ENCODE measurements around the gene TRAF3IP3. TPM values are rescaled to one million over a fixed set of nuclear protein-coding genes. Genes with fewer than 3 reads are reported as not detected.
A peak's percentile ranks its signal among the peaks of the same experiment; 100 is the strongest.

TRAF3IP3 gene
- total and polyA plus RNA-seq, 2 of the 13 experiments (the other 11 are each of a cell fraction or from before 2014, with no cell fraction given), result not detected

GRCh38 chr1:209747580-209748262 is 8.1 kb upstream of the TRAF3IP3 start (continued):
- TF ChIP-seq HNRNPLL (IDR thresholded peaks at IDR 0.05; ENCODE audit: low read depth, low read length, poor library complexity, severe bottlenecking) (peak; percentile 93), SOX6 (IDR thresholded peaks at IDR 0.05) (no peak), SOX6 (CRISPR knock-in tag; IDR thresholded peaks at IDR 0.05) (peak; percentile 58), ZNF761 (CRISPR knock-in tag; conservative IDR thresholded peaks at IDR 0.05) (0 out of 2 replicates have a peak, but pooled peaks have one; percentile 25), GMEB1 (CRISPR knock-in tag; IDR thresholded peaks at IDR 0.05; ENCODE audit: borderline replicate concordance) (peak; percentile 64; the same call in 1 of the 2 replicates), CREM (IDR thresholded peaks at IDR 0.05) (0 out of 2 replicates have a peak, but pooled peaks have one; percentile 13), CREM (CRISPR knock-in tag; IDR thresholded peaks at IDR 0.05) (no peak), GABPA (IDR thresholded peaks at IDR 0.05; ENCODE audit: low read depth, low read length) (no peak), GABPA (CRISPR knock-in tag; IDR thresholded peaks at IDR 0.05; ENCODE audit: low read depth) (peak; percentile 62; the same call in 1 of the 2 replicates), ZSCAN5A (CRISPR knock-in tag; IDR thresholded peaks at IDR 0.05; ENCODE audit: borderline replicate concordance) (0 out of 2 replicates have a peak, but pooled peaks have one; percentile 51), HINFP (CRISPR knock-in tag; IDR thresholded peaks at IDR 0.05; ENCODE audit: low read depth) (peak; percentile 89; the same call in 1 of the 2 replicates), ZNF614 (CRISPR knock-in tag; IDR thresholded peaks at IDR 0.05; ENCODE audit: borderline replicate concordance) (no peak), NR2F6 (IDR thresholded peaks at IDR 0.05) (no peak), NR2F6 (CRISPR knock-in tag; IDR thresholded peaks at IDR 0.05) (peak; percentile 65; the same call in 1 of the 2 replicates), ZNF331 (CRISPR knock-in tag; IDR thresholded peaks at IDR 0.05) (peak; percentile 47), MAZ (IDR thresholded peaks at IDR 0.05; ENCODE audit: borderline replicate concordance, low read depth, low read length) (no peak), MAZ (CRISPR knock-in tag; IDR thresholded peaks at IDR 0.05; ENCODE audit: low read depth) (no peak), ZBTB25 (CRISPR knock-in tag; IDR thresholded peaks at IDR 0.05) (0 out of 2 replicates have a peak, but pooled peaks have one; percentile 47), ZSCAN29 (CRISPR knock-in tag; conservative IDR thresholded peaks at IDR 0.05) (0 out of 2 replicates have a peak, but pooled peaks have one; percentile 36), ZNF350 (CRISPR knock-in tag; IDR thresholded peaks at IDR 0.05; ENCODE audit: borderline replicate concordance, low read depth) (peak; percentile 83; the same call in 1 of the 2 replicates), THAP7 (CRISPR knock-in tag; IDR thresholded peaks at IDR 0.05) (no peak), TFDP1 (CRISPR knock-in tag; IDR thresholded peaks at IDR 0.05; ENCODE audit: borderline replicate concordance) (peak; percentile 47; the same call in 1 of the 2 replicates)

All from HepG2 (cell line).